SK-N-SH treated with all-trans-retinoic acid at 6 μM for 48 hours (cell line): Measurements from ENCODE around the gene GBX1.

ENCODE experiments used
- ATAC-seq: fragments of 200-7000 bp; cut with Tn5 transposase; 3 replicates; pipeline ENCODE4 v1.9.1; 2020; ENCODE audit warnings: mild to moderate bottlenecking, moderate library complexity
- ARNTL ChIP-seq: fragments of 450-650 bp; formaldehyde crosslinking; IDR thresholded peaks from 2 replicates; pipeline ENCODE4 v1.5.0; 2020; ENCODE audit warnings: low read depth, mild to moderate bottlenecking, moderate library complexity, borderline replicate concordance
- BACH2 ChIP-seq: fragments of 250-450 bp; sonication (Bioruptor Pico); IDR thresholded peaks from 2 replicates; pipeline ENCODE4 v1.9.0; 2021; ENCODE audit warnings: mild to moderate bottlenecking, borderline replicate concordance
- CSDC2 ChIP-seq: fragments of 250-450 bp; sonication (Bioruptor Pico); IDR thresholded peaks from 2 replicates; pipeline ENCODE4 v1.5.0; 2020; ENCODE audit warnings: mild to moderate bottlenecking, moderate library complexity
- CSRNP3 ChIP-seq: fragments of 250-450 bp; sonication (Bioruptor Pico); IDR thresholded peaks from 2 replicates; pipeline ENCODE4 v1.5.1; 2021; ENCODE audit warnings: mild to moderate bottlenecking, moderate library complexity
- ESRRG ChIP-seq: fragments of 250-450 bp; sonication (Bioruptor Pico); IDR thresholded peaks from 2 replicates; pipeline ENCODE4 v1.6.1; 2021; ENCODE audit warnings: mild to moderate bottlenecking
- GLIS3 ChIP-seq: fragments of 250-450 bp; sonication (Bioruptor Pico); IDR thresholded peaks from 2 replicates; pipeline ENCODE4 v1.5.0; 2020; ENCODE audit warnings: mild to moderate bottlenecking, moderate library complexity
- ISL1 ChIP-seq: fragments of 250-450 bp; sonication (Bioruptor Pico); IDR thresholded peaks from 2 replicates; pipeline ENCODE4 v2.1.2; 2022; ENCODE audit warnings: mild to moderate bottlenecking, moderate library complexity
- OSR1 ChIP-seq: fragments of 250-450 bp; sonication (Bioruptor Pico); IDR thresholded peaks from 2 replicates; pipeline ENCODE4 v1.8.0; 2022; ENCODE audit warnings: moderate library complexity, mild to moderate bottlenecking, inconsistent platforms
- POU6F1 ChIP-seq: fragments of 250-450 bp; sonication (Bioruptor Pico); IDR thresholded peaks from 2 replicates; pipeline ENCODE4 v1.8.0; 2021; ENCODE audit warnings: low read depth, mild to moderate bottlenecking, moderate library complexity, borderline replicate concordance
- PPARA ChIP-seq: fragments of 250-450 bp; sonication (Bioruptor Pico); IDR thresholded peaks from 2 replicates; pipeline ENCODE4 v1.5.0; 2020; ENCODE audit warnings: mild to moderate bottlenecking, borderline replicate concordance
- RARB ChIP-seq: fragments of 250-450 bp; sonication (Bioruptor Pico); IDR thresholded peaks from 2 replicates; pipeline ENCODE4 v1.8.0; 2021; ENCODE audit warnings: mild to moderate bottlenecking, moderate library complexity
- SNAI2 ChIP-seq: fragments of 250-450 bp; sonication (Bioruptor Pico); IDR thresholded peaks from 2 replicates; pipeline ENCODE4 v1.5.0; 2020; ENCODE audit warnings: mild to moderate bottlenecking, moderate library complexity
- TCF4 ChIP-seq: fragments of 250-450 bp; sonication (Bioruptor Pico); IDR thresholded peaks from 2 replicates; pipeline ENCODE4 v1.8.0; 2021; ENCODE audit warnings: mild to moderate bottlenecking, moderate library complexity, borderline replicate concordance
- TOX ChIP-seq: fragments of 250-450 bp; sonication (Bioruptor Pico); IDR thresholded peaks from 2 replicates; pipeline ENCODE4 v1.8.0; 2021; ENCODE audit warnings: mild to moderate bottlenecking, moderate library complexity, borderline replicate concordance
- ZC3H10 ChIP-seq: fragments of 250-450 bp; sonication (Bioruptor Pico); IDR thresholded peaks from 2 replicates; pipeline ENCODE4 v1.5.1; 2021; ENCODE audit warnings: mild to moderate bottlenecking, moderate library complexity
- ZFP3 ChIP-seq: fragments of 250-450 bp; sonication (Bioruptor Pico); IDR thresholded peaks from 2 replicates; pipeline ENCODE4 v1.5.0; 2020; ENCODE audit warnings: mild to moderate bottlenecking, moderate library complexity
- ZFP30 ChIP-seq: fragments of 450-650 bp; formaldehyde crosslinking; IDR thresholded peaks from 2 replicates; pipeline ENCODE4 v1.5.0; 2022; ENCODE audit warnings: mild to moderate bottlenecking, moderate library complexity
- ZNF565 ChIP-seq: fragments of 450-650 bp; formaldehyde crosslinking; conservative IDR thresholded peaks from 2 replicates; pipeline ENCODE4 v1.5.0; 2020; ENCODE audit warnings: low read depth, mild to moderate bottlenecking, moderate library complexity
- ZNF8 ChIP-seq: fragments of 450-650 bp; formaldehyde crosslinking; IDR thresholded peaks from 2 replicates; pipeline ENCODE4 v1.5.0; 2020; ENCODE audit warnings: mild to moderate bottlenecking, moderate library complexity
- TF ChIP-seq, protein P1 (sequence below): fragments of 250-450 bp; sonication (Bioruptor Pico); IDR thresholded peaks from 2 replicates; pipeline ENCODE4 v1.8.0; 2020; ENCODE audit warnings: mild to moderate bottlenecking, moderate library complexity, borderline replicate concordance
- TF ChIP-seq, protein P2 (sequence below): fragments of 250-450 bp; sonication (Bioruptor Pico); IDR thresholded peaks from 2 replicates; pipeline ENCODE4 v1.5.1; 2020; ENCODE audit warnings: low read depth, mild to moderate bottlenecking, moderate library complexity

GBX1 gene

DNA sequence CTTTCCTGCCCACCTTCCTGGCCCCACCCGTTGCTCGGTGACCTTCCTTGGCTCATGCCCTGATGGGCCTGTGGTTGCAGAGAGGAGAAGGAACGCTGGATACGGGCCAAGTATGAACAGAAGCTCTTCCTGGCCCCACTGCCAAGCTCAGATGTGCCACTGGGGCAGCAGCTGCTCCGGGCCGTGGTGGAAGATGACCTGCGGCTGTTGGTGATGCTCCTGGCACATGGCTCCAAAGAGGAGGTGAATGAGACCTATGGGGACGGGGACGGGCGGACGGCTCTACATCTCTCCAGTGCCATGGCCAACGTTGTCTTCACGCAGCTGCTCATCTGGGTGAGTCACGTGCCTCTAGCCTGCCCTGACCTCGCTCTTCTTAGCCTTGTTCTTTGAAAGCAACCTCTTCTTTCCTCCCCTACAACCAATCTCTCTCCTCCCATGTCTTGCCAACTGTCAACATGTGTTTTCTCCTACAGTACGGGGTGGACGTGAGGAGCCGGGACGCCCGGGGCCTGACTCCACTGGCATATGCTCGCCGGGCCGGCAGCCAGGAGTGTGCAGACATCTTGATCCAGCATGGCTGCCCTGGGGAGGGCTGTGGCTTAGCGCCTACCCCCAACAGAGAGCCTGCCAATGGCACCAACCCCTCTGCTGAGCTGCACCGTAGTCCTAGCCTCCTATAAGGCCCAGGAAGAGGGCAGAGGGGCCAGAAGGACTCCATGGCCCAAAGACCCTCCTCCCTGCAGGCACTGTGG, 24.1 kb downstream of the GBX1 start:
- TF ChIP-seq ISL1 (no peak), CSDC2 (CRISPR knock-in tag) (no peak), BACH2 (CRISPR knock-in tag) (no peak), GLIS3 (no peak), TOX (CRISPR knock-in tag) (no peak), RARB (CRISPR knock-in tag) (no peak), ZFP30 (no peak), CSRNP3 (CRISPR knock-in tag) (no peak), ZFP3 (CRISPR knock-in tag) (no peak), TCF4 (CRISPR knock-in tag) (no peak), SNAI2 (CRISPR knock-in tag) (no peak), ZC3H10 (no peak), ZNF565 (no peak)
- TF ChIP-seq, protein P1, sequence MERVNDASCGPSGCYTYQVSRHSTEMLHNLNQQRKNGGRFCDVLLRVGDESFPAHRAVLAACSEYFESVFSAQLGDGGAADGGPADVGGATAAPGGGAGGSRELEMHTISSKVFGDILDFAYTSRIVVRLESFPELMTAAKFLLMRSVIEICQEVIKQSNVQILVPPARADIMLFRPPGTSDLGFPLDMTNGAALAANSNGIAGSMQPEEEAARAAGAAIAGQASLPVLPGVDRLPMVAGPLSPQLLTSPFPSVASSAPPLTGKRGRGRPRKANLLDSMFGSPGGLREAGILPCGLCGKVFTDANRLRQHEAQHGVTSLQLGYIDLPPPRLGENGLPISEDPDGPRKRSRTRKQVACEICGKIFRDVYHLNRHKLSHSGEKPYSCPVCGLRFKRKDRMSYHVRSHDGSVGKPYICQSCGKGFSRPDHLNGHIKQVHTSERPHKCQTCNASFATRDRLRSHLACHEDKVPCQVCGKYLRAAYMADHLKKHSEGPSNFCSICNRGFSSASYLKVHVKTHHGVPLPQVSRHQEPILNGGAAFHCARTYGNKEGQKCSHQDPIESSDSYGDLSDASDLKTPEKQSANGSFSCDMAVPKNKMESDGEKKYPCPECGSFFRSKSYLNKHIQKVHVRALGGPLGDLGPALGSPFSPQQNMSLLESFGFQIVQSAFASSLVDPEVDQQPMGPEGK = no peak
- no peak for ATAC-seq

DNA sequence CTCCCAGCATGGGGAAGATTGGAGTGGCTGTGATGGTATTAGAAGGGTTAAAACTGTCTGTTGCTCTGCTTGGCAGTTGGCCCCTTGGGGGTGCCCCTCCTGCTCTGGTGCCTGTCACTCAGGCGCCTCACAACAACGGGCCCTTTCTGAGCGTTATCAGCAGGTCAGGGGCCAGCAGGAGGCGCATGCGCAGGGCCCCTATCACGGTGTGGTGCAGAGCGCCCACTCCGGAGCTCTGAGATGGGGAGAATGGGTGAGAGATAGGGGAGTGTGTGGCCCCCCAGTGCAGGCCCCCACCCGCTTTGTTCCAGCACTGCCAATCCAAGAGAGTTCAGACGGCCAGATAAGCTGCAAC, 24.8 kb downstream of the GBX1 start:
- TF ChIP-seq ARNTL (CRISPR knock-in tag) (no peak), OSR1 (no peak), BACH2 (CRISPR knock-in tag) (no peak), GLIS3 (no peak), ESRRG (CRISPR knock-in tag) (no peak), ZNF8 (CRISPR knock-in tag) (no peak), POU6F1 (CRISPR knock-in tag) (no peak), ISL1 (no peak), RARB (CRISPR knock-in tag) (no peak)
- TF ChIP-seq, protein P2, sequence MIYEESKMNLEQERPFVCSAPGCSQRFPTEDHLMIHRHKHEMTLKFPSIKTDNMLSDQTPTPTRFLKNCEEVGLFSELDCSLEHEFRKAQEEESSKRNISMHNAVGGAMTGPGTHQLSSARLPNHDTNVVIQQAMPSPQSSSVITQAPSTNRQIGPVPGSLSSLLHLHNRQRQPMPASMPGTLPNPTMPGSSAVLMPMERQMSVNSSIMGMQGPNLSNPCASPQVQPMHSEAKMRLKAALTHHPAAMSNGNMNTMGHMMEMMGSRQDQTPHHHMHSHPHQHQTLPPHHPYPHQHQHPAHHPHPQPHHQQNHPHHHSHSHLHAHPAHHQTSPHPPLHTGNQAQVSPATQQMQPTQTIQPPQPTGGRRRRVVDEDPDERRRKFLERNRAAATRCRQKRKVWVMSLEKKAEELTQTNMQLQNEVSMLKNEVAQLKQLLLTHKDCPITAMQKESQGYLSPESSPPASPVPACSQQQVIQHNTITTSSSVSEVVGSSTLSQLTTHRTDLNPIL (CRISPR knock-in tag) = no peak
- TF ChIP-seq, protein P1 = no peak
- no peak for ATAC-seq

GRCh38 chr7:151141855-151142685, 25.4 kb downstream of the GBX1 start:
- no peak for TF ChIP-seq GLIS3
- no peak for TF ChIP-seq OSR1
- TF ChIP-seq ZNF8 (CRISPR knock-in tag) = no peak
- no peak for TF ChIP-seq ZFP30
- no peak for TF ChIP-seq ISL1
- no peak for TF ChIP-seq PPARA (CRISPR knock-in tag)
- no peak for TF ChIP-seq CSRNP3 (CRISPR knock-in tag)
- no peak for TF ChIP-seq POU6F1 (CRISPR knock-in tag)
- TF ChIP-seq RARB (CRISPR knock-in tag) = no peak
- TF ChIP-seq ESRRG (CRISPR knock-in tag) = no peak
- no peak for TF ChIP-seq ZFP3 (CRISPR knock-in tag)
- ATAC-seq = no peak
